ENCODE results near the gene ALS2CL. TPM values are rescaled to one million over a fixed set of nuclear protein-coding genes. Genes with fewer than 3 reads are reported as not detected.
A peak's percentile ranks its signal among the peaks of the same experiment; 100 is the strongest.

Gene ALS2CL
- total RNA-seq, 1 donor from 2014 or later: 49.0 TPM

DNA sequence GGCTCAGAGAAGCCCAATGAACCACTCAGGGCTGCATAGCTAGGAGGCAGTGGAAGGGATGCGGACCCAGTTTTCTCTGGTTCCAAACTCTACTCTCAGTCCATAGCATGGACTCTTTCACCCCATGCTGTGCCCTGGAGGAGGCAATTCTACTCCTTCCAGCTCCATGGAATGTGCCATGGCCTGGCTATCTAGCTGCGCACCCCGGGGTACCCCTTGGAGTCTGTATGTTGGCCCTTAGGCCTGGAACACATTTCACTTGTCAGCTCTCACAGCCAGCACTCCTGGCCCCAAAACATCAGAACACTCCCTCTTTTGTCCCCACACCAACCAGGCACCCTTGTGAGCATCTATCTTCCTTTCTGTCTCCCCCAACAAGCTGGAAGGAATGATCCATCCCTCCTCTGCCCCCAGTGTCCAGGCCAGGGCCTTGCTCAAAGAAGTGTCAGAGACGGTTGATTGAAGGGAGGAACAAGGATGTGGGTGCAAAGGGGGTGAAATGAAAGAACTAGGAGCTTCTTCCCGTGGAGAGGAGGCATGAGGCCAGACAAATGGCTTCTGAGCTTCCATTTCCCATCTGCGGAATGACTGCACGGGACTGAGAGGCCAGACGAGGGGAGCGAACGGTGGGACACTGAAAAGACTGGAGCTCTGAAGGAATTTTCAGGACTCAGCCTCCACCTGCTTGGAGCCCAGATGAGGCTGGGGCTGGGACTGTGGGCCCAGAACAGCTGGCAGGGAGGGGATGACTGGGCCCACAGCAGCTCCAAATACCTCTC, 21.4 kb upstream of the ALS2CL start:
- H3K27ac ChIP-seq: no peak overlapping the region
- no peak for DNase-seq (ENCODE audit: low spot score in 2 of 2)
- no peaks in the 10 kb centered on the region for H3K36me3 ChIP-seq
- no peaks in the 10 kb centered on the region for H3K27me3 ChIP-seq
- no peaks in the 10 kb centered on the region for H3K4me1 ChIP-seq
- H3K9me3 ChIP-seq: no peaks in the 10 kb centered on the region
- H3K4me3 ChIP-seq: no peak overlapping the region
- TF ChIP-seq, protein P1, sequence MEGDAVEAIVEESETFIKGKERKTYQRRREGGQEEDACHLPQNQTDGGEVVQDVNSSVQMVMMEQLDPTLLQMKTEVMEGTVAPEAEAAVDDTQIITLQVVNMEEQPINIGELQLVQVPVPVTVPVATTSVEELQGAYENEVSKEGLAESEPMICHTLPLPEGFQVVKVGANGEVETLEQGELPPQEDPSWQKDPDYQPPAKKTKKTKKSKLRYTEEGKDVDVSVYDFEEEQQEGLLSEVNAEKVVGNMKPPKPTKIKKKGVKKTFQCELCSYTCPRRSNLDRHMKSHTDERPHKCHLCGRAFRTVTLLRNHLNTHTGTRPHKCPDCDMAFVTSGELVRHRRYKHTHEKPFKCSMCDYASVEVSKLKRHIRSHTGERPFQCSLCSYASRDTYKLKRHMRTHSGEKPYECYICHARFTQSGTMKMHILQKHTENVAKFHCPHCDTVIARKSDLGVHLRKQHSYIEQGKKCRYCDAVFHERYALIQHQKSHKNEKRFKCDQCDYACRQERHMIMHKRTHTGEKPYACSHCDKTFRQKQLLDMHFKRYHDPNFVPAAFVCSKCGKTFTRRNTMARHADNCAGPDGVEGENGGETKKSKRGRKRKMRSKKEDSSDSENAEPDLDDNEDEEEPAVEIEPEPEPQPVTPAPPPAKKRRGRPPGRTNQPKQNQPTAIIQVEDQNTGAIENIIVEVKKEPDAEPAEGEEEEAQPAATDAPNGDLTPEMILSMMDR (IDR thresholded peaks at IDR 0.05): no peak
- intact Hi-C loops (cut with DNase I): no loop called here

DNA sequence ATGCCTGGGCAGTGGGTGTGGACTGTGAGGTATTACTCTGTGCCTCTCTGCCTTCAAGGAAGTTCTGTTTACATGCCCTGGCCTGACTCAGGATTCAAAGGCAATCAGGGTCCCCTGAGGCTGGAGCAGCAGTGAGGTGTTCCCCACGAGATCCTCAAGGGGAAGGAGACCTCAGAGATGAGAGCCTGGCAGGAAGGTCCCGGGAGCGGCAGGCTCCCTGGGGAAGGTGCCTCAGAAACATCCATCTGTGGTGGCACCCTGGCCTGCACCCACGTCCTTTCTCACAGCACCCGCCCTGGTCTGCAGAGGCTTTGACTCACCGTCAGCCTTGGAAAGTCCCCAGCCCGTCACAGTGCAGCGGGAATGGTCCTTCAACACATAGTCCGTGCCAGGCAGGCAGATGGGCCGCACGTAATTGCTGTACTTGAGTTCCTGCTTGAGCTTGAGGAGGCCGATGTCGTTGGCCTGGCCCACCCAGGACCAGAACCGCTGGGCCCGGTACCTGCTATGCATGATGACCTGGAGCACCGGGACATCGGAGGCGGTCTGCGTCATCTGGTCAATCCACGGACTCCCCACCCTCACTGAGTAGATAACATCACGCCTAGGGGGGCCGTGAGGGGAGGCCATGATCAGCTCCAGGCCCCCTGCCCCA, 20.5 kb upstream of the ALS2CL start:
- no peak overlapping the region for H3K27ac ChIP-seq
- H3K4me3 ChIP-seq: no peak overlapping the region
- no peaks in the 10 kb centered on the region for H3K9me3 ChIP-seq
- no peaks in the 10 kb centered on the region for H3K36me3 ChIP-seq
- intact Hi-C loops (cut with DNase I): no loop called here
- no peaks in the 10 kb centered on the region for H3K27me3 ChIP-seq
- H3K4me1 ChIP-seq: no peaks in the 10 kb centered on the region
- peak in 1 of 2 donors; percentile 54 for DNase-seq (ENCODE audit: low spot score in 2 of 2)
- TF ChIP-seq, protein P1 (IDR thresholded peaks at IDR 0.05): no peak

DNA sequence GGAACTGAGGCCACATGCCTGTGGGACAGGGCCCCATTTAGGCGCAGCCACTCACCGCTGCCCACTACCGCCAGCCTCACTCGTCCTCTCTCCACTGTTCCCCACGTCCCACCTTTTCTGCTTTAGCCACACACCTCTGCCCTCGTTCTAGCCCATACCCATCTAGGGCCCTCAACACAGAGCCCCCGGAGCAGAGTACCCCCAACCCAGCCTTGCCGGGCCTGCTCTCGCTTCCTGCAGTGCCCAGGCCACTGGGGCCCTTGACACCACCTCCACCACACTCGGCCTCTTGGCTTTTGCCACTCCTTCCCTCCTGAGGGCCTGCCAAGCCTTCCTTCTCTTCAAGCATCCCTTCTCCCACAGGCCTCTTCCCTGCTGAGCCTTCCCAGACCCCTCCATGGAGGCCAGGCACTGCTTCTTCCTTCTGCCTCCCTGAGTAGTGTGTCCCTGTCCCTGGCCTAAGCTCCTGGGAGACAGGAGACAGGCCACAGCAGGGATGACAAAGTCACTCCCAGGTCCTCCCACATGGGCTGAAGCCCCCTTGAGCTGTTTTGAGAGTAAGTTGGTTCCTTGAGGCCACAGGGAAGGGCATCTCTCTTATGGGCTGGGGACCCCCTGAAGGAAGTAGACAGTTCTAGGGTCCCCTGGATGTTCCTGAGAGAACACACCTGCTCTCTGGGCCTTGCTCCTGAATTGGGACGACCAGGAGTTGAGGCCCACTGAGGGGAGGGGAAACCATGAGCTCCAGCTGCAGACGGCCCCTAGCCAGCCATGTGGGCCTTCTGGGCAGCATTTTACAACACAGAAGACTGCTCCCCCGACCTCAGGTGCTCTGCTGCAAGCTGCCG, 19.8 kb upstream of the ALS2CL start:
- intact Hi-C loops (cut with DNase I): no loop called here
- H3K36me3 ChIP-seq: no peaks in the 10 kb centered on the region
- H3K27ac ChIP-seq: no peak overlapping the region
- no peaks in the 10 kb centered on the region for H3K9me3 ChIP-seq
- peak in 1 of 2 donors; percentile 43 for DNase-seq (ENCODE audit: low spot score in 2 of 2)
- H3K4me1 ChIP-seq: no peaks in the 10 kb centered on the region
- no peaks in the 10 kb centered on the region for H3K27me3 ChIP-seq
- no peak overlapping the region for H3K4me3 ChIP-seq
- TF ChIP-seq, protein P1 (IDR thresholded peaks at IDR 0.05): no peak

DNA sequence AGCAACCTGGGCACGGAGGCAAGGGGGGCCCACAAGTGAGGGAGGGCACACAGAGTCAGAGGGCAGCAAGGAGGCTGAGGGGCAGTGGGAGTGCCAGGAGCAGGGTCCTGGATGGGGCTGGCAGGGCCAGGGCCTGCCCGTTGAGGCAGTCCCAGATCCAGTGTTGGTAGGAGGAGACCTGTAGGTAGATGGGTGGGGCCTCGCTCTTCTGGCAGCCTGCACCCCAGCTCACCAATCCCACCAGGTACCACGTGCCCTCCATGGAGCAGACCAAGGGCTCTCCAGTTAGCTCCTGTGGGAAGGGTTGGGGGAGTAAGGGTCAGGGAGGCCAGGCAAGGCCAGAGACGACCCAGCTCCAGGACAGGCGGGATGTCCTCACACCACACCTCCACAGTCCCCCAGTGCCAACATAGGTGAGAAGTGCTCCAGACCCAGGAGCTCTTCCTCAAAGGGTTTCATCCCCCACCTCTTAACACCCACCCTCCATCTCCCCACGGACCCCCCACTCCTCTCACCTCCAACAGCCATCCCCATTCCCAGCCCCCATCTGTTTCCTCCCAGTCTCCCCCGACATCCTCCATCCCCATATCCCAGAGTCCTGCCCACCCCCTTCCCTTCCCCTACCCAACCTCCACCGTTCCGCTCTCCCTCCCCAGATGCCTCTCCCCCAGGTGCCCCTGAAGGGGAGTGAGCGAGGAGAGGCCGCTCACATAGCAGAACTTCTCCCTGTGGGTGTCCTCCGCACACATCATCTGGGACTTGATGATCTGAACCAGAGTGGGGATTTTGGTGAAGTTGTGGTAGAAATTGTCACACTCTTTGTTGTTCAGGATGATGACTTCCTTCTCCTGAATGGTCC, 18.9 kb upstream of the ALS2CL start:
- intact Hi-C loops (cut with DNase I): no loop called here
- H3K4me3 ChIP-seq: no peak overlapping the region
- no peaks in the 10 kb centered on the region for H3K4me1 ChIP-seq
- peak in 1 of 2 donors; percentile 50 for DNase-seq (ENCODE audit: low spot score in 2 of 2)
- no peak overlapping the region for H3K27ac ChIP-seq
- TF ChIP-seq, protein P1 (IDR thresholded peaks at IDR 0.05): no peak
- H3K9me3 ChIP-seq: no peaks in the 10 kb centered on the region
- no peaks in the 10 kb centered on the region for H3K36me3 ChIP-seq
- no peaks in the 10 kb centered on the region for H3K27me3 ChIP-seq

DNA sequence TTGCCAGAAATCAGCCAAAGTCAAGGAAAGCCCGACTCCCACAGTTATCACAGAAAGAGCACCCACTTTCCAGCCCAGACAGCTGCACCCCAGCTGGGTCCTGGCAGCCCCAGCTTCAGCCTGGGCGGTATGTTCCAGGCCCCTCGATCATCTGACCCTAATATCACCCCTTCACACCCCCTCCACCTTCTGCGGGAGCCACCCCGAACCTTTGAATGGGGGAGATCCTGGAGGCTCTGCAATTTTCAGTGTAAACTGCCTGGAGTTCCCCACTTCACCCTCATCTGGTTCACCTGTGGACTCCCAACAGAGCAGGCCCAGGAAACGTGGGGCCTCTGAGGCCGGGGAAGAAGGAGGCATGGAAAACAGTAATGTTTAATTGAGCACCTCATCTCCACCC, 18.3 kb upstream of the ALS2CL start:
- intact Hi-C loops (cut with DNase I): no loop called here
- TF ChIP-seq, protein P1 (IDR thresholded peaks at IDR 0.05): no peak
- Histone ChIP-seq H3K4me3 (no peak overlapping the region), H3K36me3 (no peaks in the 10 kb centered on the region), H3K27me3 (no peaks in the 10 kb centered on the region), H3K4me1 (no peaks in the 10 kb centered on the region), H3K27ac (no peak overlapping the region), H3K9me3 (no peaks in the 10 kb centered on the region)
- peak in 1 of 2 donors; percentile 43 for DNase-seq (ENCODE audit: low spot score in 2 of 2)

Data from ascending aorta (tissue), 2 donors.